ENCODE results near the gene SSBP4.

- no peak for TF ChIP-seq CTCF (conservative IDR thresholded peaks at IDR 0.05; ENCODE audit: low read depth, low read length)
- no peak for TF ChIP-seq EZH2phosphoT487 (IDR thresholded peaks at IDR 0.05; ENCODE audit: borderline replicate concordance, low read length)
- TF ChIP-seq EZH2 (IDR thresholded peaks at IDR 0.05; ENCODE audit: low read length, unreplicated experiment), result no peak
Observed at GRCh38 chr19:18380843-18381242, 38.4 kb upstream of the SSBP4 start.

Measured in PC-3 (cell line).